GM12874 (cell line): ENCODE data around the gene SSC5D.
A peak's percentile ranks its signal among the peaks of the same experiment; 100 is the strongest.

Experiments
- CTCF ChIP-seq: IDR thresholded peaks from 2 replicates; pipeline ENCODE4 v1.5.1; 2011; ENCODE audit warnings: low read depth, mild to moderate bottlenecking, control low read depth, low read length, moderate library complexity; ENCODE audit not compliant: insufficient read depth

Gene SSC5D

DNA sequence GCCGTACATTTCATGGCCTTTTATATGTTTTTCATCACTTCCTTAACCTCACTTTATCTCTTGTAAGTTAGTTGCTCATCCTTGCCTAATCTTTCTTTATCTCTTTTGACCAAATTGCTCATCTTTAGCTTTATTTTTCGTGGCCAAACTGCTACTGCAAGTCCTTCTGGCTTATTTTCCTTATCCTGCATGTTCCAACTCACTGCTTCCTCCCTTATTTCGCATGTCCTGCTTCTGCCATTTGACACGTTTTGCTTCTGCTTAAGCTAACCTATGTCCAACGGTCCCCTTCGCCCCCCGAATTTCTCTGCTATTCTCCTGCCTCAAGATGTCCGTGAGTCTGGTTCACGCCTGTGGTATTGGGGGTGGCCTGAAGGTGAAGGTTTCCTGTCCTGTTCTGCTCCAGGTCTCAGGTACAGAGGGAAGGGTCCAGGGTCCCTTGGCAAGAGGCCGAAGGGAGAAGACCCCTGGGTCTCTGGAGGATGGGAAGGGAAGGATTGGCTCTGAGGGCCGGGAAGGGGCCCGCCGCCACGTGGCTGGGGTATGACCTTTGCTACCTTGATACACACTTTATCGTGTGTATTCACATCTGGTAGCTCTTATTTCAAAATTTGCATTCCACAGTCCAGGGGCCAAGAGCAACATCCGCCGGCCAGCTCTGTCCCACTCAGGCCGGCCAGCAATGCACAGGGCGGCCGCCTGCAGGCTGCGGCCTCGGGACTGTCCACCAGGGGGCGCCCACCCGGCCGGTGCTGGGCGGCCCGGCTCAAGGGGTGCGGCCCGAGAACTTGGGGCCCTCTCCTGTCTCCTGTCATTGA is 20.8 kb upstream of the SSC5D start:
- peak; percentile 99 for TF ChIP-seq CTCF

- TF ChIP-seq CTCF = no peak
These were observed 20.2 kb upstream of the SSC5D start for GRCh38 chr19:55468054-55468393.

GRCh38 chr19:55471266-55471665 is 17.0 kb upstream of the SSC5D start:
- TF ChIP-seq CTCF = no peak

DNA sequence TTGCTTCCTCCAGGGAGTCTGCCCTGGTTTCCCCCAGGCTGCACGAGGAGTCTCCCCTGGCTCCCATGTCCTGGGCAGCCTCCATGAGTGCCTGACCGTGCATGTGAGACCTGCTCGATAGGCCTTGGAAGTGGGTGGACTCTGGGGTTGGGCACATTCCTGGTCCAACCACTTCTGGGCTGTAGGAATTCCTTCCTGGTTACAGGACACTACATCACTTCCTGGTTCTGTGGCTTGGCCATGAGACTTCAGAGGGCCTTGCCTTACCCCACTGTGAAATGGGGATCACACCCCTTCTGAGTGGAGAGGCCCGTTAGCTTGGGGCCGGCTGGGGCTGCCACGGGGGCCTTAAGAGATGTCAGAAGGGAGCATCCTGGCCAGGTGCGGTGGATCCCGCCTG is 15.8 kb upstream of the SSC5D start:
- TF ChIP-seq CTCF = no peak

DNA sequence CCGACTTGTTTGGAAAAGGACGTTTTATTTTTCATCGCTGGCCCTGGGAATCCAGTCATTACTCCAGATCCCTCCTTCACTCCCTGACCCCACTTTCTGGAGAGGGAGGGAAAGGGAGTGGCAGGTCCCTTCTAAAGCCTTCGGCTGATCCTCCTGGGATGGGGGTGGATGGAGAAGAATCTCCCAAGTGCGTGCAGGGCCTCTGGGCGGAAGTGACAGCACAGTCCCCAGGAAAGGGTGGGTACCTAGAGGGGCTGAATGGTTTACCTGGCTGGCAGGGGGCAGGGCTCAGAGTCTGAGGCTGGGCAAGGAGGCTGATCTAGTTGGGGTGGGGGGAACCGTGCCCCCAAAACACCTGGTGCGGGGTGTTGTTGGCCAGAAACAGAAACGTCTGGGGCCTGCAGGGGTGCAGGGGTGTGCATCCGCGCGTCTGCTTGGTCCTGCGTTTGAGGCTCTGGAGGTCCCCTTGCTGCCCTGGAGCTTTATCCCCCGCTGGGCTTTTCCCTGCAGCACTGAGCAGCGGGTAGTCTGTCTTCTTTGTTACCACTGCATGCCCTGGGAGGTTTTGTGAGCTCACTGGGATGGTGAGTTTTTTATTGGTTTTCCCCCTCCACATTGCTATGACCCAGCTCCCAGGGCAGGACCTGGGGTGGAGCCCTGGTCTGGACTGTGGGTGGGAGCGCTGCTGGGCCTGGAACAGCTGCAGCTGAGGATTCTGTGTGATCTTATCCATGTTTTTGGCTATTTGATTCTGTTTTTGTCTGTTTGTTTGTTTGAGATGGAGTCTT is 14.8 kb upstream of the SSC5D start:
- no peak for TF ChIP-seq CTCF

DNA sequence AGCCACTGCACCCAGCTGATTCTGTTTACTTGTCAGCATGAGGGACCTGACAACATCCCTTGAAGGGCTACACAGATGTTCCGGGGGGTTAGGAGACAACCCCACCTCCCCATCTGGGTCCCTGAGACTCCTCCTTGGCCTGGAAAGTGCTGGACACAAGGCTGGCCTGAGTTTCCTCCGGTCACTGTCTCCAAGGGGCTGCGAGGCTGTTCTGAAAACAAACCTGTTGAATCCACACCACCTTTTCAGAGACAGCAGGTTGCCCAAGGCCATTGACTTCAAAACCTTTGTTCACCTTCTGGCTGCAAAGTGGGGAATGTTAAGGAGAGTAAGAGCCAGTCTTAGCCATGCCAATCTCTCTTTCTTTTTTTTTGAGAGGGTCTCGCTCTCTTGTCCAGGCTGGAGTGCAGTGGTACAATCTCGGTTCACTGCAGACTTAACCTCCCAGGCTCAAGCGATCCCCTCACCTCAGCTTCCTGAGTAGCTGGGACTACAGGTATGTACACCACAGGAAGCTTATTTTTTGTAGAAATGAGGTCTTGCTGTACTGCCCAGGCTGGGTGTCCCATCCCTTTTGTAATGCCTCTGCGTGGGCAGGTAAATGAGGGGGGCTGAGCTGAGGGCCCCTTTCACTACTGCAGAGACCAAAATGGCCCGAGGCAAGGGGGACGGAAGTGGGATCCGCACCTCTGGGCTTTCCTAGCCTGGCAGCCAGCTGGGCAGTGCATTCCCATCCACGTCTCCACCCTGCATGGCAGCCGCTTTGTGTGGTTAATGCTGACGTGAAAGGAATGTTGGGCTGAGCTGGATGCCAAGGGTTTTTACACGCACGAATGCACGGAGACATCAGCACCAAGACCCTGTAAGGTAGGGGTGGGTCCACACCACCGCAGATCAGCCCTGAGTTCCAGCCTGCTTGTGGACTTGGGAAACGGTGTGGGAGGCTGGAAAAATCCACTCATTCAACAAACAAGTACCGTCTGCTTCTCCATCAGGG is 13.7 kb upstream of the SSC5D start:
- no peak for TF ChIP-seq CTCF
